Heart left ventricle (tissue), 16 donors: ENCODE measurements around the gene NHLRC2. TPM values are rescaled to one million over a fixed set of nuclear protein-coding genes. Genes with fewer than 3 reads are reported as not detected.

Experiments
- ATAC-seq, 4 donors: fragments of 200-7000 bp; cut with Tn5 transposase; one replicate each; pipeline ENCODE4 v1.9.1; 2020 to 2022; ENCODE audit warnings: moderate library complexity in 4 of 4, mild to moderate bottlenecking in 3 of 4, moderate number of reproducible peaks in 1 of 4
- DNase-seq, 5 donors: peaks; one replicate each; pipeline ENCODE4 v3.0.0-alpha.2; 2020
- H3K27ac ChIP-seq, 12 donors: fragments of 200-600 bp; sonication (generic) in 4 of 12; one replicate each; pipeline versions ENCODE4 v1.5.0 to v1.8.0; 2016 to 2022; ENCODE audit warnings: mild to moderate bottlenecking in 2 of 12
- H3K27me3 ChIP-seq, 9 donors: fragments of 200-600 bp; sonication (generic) in 2 of 9; one replicate each; pipeline versions ENCODE4 v1.5.1 to v1.8.0; 2016 to 2022; ENCODE audit warnings: mild to moderate bottlenecking in 3 of 9
- H3K36me3 ChIP-seq, 9 donors: fragments of 200-600 bp; sonication (generic) in 2 of 9; one replicate each; pipeline versions ENCODE4 v1.5.0 to v1.8.0; 2018 to 2022; ENCODE audit warnings: mild to moderate bottlenecking in 2 of 9
- H3K4me1 ChIP-seq, 12 donors: fragments of 200-600 bp; sonication (generic) in 4 of 12; one replicate each; pipeline versions ENCODE4 v1.5.0 to v1.8.0; 2016 to 2022; ENCODE audit warnings: mild to moderate bottlenecking in 3 of 12
- H3K4me3 ChIP-seq, 12 donors: fragments of 200-600 bp; sonication (generic) in 4 of 12; one replicate each; pipeline versions ENCODE4 v1.5.0 to v1.8.0; 2017 to 2022; ENCODE audit warnings: mild to moderate bottlenecking in 9 of 12, moderate library complexity in 4 of 12
- H3K9me3 ChIP-seq, 12 donors: fragments of 200-600 bp; sonication (generic) in 4 of 12; one replicate each; pipeline versions ENCODE4 v1.5.0 to v1.8.0; 2016 to 2022; ENCODE audit warnings: mild to moderate bottlenecking in 1 of 12
- POLR2A ChIP-seq, 2 donors: fragments of 450-650 bp; IDR thresholded peaks; one replicate each; pipeline ENCODE4 v1.6.1; 2017; ENCODE audit warnings: antibody characterized with exemption in 2 of 2, mild to moderate bottlenecking in 2 of 2, moderate library complexity in 2 of 2
- WGBS, 4 donors: extraction: QIAGEN DNeasy Blood & Tissue Kit in 2 of 4; methylation state at CpG; one replicate each; pipeline versions ENCODE4 v1.1.5 to v1.1.7; 2013 to 2018; 5-methylcytosine and 5-hydroxymethylcytosine counted together
- intact Hi-C, 10 donors: fragments of 100-400 bp; cut with DNase I; formaldehyde crosslinking; loops; one replicate each; pipeline versions ENCODE4 v1.11.1 to v1.14.2; 2022
- polyA plus RNA-seq, 2 donors: library from polyadenylated mRNA; stranded (reverse); fragments of 200-250 nt; gene quantifications; one replicate each; pipeline ENCODE4 v1.2.3, GENCODE V29; 2013
- total RNA-seq, 9 donors: library from RNA; depleted of rRNA in 2 of 9; stranded (reverse); fragments of >200 nt in 2 of 9; fragmentation: NEBNext Ultra II Directional in 3 of 9; extraction: Animal tissue kit (Norgen Biotek cat#: 25700) in 3 of 9; gene quantifications; one replicate each; pipeline versions ENCODE4 v1.1.0 to v1.2.4, GENCODE V29; 2016 to 2023
- TF ChIP-seq, protein P1 (sequence below), 12 donors: fragments of 200-600 bp; sonication (generic) in 4 of 12; IDR thresholded peaks; one replicate each; pipeline versions ENCODE4 v1.5.0 to v1.8.0; 2018 to 2022; ENCODE audit warnings: antibody characterized with exemption in 12 of 12, mild to moderate bottlenecking in 5 of 12
- donor health status: ischemic (EF 13 %, LVEDD 7.1; RV severe dilation, severe dysfunction).
- donor health status: healthy with polysubstance abuse.
- donor health status: DM: no; HTN: yes; CAD: no.
- donor health status: DM: no; HTN: no; CAD: no.
- donor health status: ischemic (EF 25% LVEDD 6.9; RV normal size, moderate dysfunction).
- donor health status: ischemic (EF 25% LVEDD 5.7; RV mildly dilated, moderate dysfunction).
- donor health status: healthy.
- donor health status: DM: yes; HTN: yes; CAD: no.
- donor health status: ischemic (EF 35%, LVEDD 5.7; RV mildly dilated, moderate dysfunction).
- donor health status: nonischemic (EF 11% LVEDD 7.7; RV severe dilation, severe dysfunction).
- donor health status: DM: yes; HTN: yes; CAD: no.
- donor health status: PGD.
- donor health status: ischemic (EF 29% LVEDD 5.4; RV normal size, mild dysfunction).
- donor health status: nonischemic (EF 23%, LVEDD 6.1; RV moderate dilation, normal function).

NHLRC2 gene
- total and polyA plus RNA-seq, 11 donors, result 13.0 to 105 (median 76.1) TPM

DNA sequence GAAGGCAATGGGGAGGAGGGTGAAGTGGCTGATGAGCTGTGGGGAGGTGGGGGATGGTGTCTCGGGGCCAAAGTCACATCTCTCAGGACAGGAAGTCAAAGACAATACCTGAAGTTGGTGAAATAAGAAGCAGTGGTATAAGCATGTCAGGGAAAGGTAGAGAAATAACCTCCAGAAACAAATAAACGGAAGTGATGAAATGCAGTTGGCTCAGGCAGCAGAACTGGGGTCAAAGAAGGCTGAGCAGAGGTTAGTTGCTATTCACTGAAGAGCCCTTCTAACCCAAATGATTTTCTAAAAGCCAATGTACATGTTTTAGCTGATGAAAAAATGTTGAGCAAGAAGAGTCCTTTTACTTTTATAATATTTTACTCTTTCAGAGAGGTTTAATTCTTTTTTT, 110.6 kb downstream of the NHLRC2 start:
- intact Hi-C loops, result no loop called here
- no peak for ATAC-seq
- 38 to 63% (median 55%) methylated on average over 2 of the region's 2 CpGs for WGBS, 4 donors

GRCh38 chr10:113965683-113966082, 111.2 kb downstream of the NHLRC2 start:
- no peaks in the 10 kb centered on the region for H3K27me3 ChIP-seq
- 71 to 73% (median 72%) methylated on average over 5 of the region's 5 CpGs for WGBS, 4 donors
- intact Hi-C loops, result no loop called here

More for the DNA sequence above, 110.6 kb downstream of the NHLRC2 start:
- H3K4me3 ChIP-seq, result no peak overlapping the region
- peaks cover 0 to 27% (median 0%) of the 10 kb centered on the region in 12 donors for H3K4me1 ChIP-seq
- H3K9me3 ChIP-seq, result peaks cover 0 to 4% (median 0%) of the 10 kb centered on the region in 12 donors
- no peak for DNase-seq
- H3K27ac ChIP-seq, result no peak overlapping the region
- no peaks in the 10 kb centered on the region for H3K27me3 ChIP-seq
- H3K36me3 ChIP-seq, result no peaks in the 10 kb centered on the region
- no peak for TF ChIP-seq POLR2A (IDR thresholded peaks at IDR 0.05)
- TF ChIP-seq, protein P1, sequence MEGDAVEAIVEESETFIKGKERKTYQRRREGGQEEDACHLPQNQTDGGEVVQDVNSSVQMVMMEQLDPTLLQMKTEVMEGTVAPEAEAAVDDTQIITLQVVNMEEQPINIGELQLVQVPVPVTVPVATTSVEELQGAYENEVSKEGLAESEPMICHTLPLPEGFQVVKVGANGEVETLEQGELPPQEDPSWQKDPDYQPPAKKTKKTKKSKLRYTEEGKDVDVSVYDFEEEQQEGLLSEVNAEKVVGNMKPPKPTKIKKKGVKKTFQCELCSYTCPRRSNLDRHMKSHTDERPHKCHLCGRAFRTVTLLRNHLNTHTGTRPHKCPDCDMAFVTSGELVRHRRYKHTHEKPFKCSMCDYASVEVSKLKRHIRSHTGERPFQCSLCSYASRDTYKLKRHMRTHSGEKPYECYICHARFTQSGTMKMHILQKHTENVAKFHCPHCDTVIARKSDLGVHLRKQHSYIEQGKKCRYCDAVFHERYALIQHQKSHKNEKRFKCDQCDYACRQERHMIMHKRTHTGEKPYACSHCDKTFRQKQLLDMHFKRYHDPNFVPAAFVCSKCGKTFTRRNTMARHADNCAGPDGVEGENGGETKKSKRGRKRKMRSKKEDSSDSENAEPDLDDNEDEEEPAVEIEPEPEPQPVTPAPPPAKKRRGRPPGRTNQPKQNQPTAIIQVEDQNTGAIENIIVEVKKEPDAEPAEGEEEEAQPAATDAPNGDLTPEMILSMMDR (IDR thresholded peaks at IDR 0.05), result no peak

More at GRCh38 chr10:113965683-113966082, 111.2 kb downstream of the NHLRC2 start:
- DNase-seq, result no peak
- H3K9me3 ChIP-seq, result peaks cover 0 to 4% (median 0%) of the 10 kb centered on the region in 12 donors
- ATAC-seq, result no peak
- TF ChIP-seq POLR2A (IDR thresholded peaks at IDR 0.05), result no peak
- TF ChIP-seq, protein P1 (IDR thresholded peaks at IDR 0.05), result no peak
- no peaks in the 10 kb centered on the region for H3K36me3 ChIP-seq
- no peak overlapping the region for H3K27ac ChIP-seq
- H3K4me1 ChIP-seq, result peaks cover 0 to 27% (median 0%) of the 10 kb centered on the region in 12 donors
- H3K4me3 ChIP-seq, result no peak overlapping the region

Other genes with a start within 250 kb of the NHLRC2 start
- gene NRAP, start 190.6 kb upstream of the NHLRC2 start, total RNA-seq, result 1,000 to 10,000 TPM in 6 of 9 donors, 100 to 1,000 TPM in 3; 651 to 2,789 (median 1,196) TPM
- gene NRAP, start 190.6 kb upstream of the NHLRC2 start, polyA plus RNA-seq, result 100 to 1,000 TPM; 278 to 301 TPM
- 10 to 100 TPM in 5 of 9 donors, 1 to 10 TPM in 4; 5.5 to 32.7 (median 10.4) TPM for gene CASP7, start 174.7 kb upstream of the NHLRC2 start, total RNA-seq
- 10 to 100 TPM in 1 of 2 donors, 1 to 10 TPM in 1; 4.8 to 18.8 TPM for gene CASP7, start 174.7 kb upstream of the NHLRC2 start, polyA plus RNA-seq
- not detected for gene PLEKHS1, start 103.0 kb upstream of the NHLRC2 start, total RNA-seq
- not detected for gene PLEKHS1, start 103.0 kb upstream of the NHLRC2 start, polyA plus RNA-seq
- gene DCLRE1A, start 579 bp upstream of the NHLRC2 start, total RNA-seq, result 1 to 10 TPM; 5.1 to 8.5 (median 6.3) TPM
- 1 to 10 TPM; 3.5 to 6.1 TPM for gene DCLRE1A, start 579 bp upstream of the NHLRC2 start, polyA plus RNA-seq
- 100 to 1,000 TPM in 1 of 9 donors, 10 to 100 TPM in 8; 28.3 to 115 (median 59.4) TPM for gene ADRB1, start 189.2 kb downstream of the NHLRC2 start, total RNA-seq
- gene ADRB1, start 189.2 kb downstream of the NHLRC2 start, polyA plus RNA-seq, result 10 to 100 TPM in 1 of 2 donors, 1 to 10 TPM in 1; 7.3 to 28.1 TPM